ENCODE results near the gene TEX35. TPM values are rescaled to one million over a fixed set of nuclear protein-coding genes. Genes with fewer than 3 reads are reported as not detected.

The TEX35 gene
- polyA plus RNA-seq, 1 donor (not counting 4 experiments of a cell fraction or from before 2014, with no cell fraction given), result 0.18 TPM

- H3K9ac ChIP-seq (ENCODE audit: control insufficient read depth, extremely low read depth, insufficient read depth, low read length), result no peak overlapping the region
- H3K27ac ChIP-seq (ENCODE audit: control insufficient read depth, insufficient read depth, low read length), result no peak overlapping the region
- no peak overlapping the region for H2AFZ ChIP-seq (ENCODE audit: control insufficient read depth, low read length)
- peaks cover 5% of the 10 kb centered on the region for H3K4me1 ChIP-seq (ENCODE audit: control insufficient read depth, extremely low read depth, insufficient read depth, low read length)
- no peak for FAIRE-seq
- no peaks in the 10 kb centered on the region for H3K9me1 ChIP-seq (ENCODE audit: control insufficient read depth, extremely low read depth, insufficient read depth, low read length)
- TF ChIP-seq EZH2 (IDR thresholded peaks at IDR 0.05; ENCODE audit: low read length) (no peak), CTCF (optimal IDR thresholded peaks at IDR 0.05 in 1 of 3, IDR thresholded peaks at IDR 0.05 in 1 of 3, conservative IDR thresholded peaks at IDR 0.05 in 1 of 3; ENCODE audit: extremely low read depth in 1 of 3, insufficient read depth in 2 of 3, low read length in 3 of 3) (no peak)
- dilution Hi-C loops (cut with MboI; ENCODE audit: extremely low pct_ligation_motif_present, low sequenced_read_pairs), result no loop called here
- H3K27me3 ChIP-seq (ENCODE audit: control insufficient read depth, extremely low read depth, insufficient read depth, low read length), result no peaks in the 10 kb centered on the region
- H3K4me2 ChIP-seq (ENCODE audit: control insufficient read depth, extremely low read depth, insufficient read depth, low read depth, low read length), result no peak overlapping the region
- H3K79me2 ChIP-seq (ENCODE audit: control insufficient read depth, insufficient read depth, low read length), result no peaks in the 10 kb centered on the region
- no peaks in the 10 kb centered on the region for H4K20me1 ChIP-seq (ENCODE audit: control insufficient read depth, extremely low read depth, insufficient read depth, low read length)
- H3K9me3 ChIP-seq (ENCODE audit: control insufficient read depth, low read depth, low read length), result no peaks in the 10 kb centered on the region
- no peak for DNase-seq (ENCODE audit: low read depth, low spot score)
- H3K36me3 ChIP-seq (ENCODE audit: control insufficient read depth in 2 of 2, extremely low read depth in 1 of 2, insufficient read depth in 2 of 2, low read length in 2 of 2), result no peaks in the 10 kb centered on the region
- H3K4me3 ChIP-seq (ENCODE audit: control insufficient read depth in 2 of 3, extremely low read depth in 1 of 3, insufficient read depth in 2 of 3, low read depth in 1 of 3, low read length in 3 of 3), result no peak overlapping the region
These were observed 18.3 kb upstream of the TEX35 start for GRCh38 chr1:178494569-178494971.

- Histone ChIP-seq H2AFZ (ENCODE audit: control insufficient read depth, low read length) (no peak overlapping the region), H4K20me1 (ENCODE audit: control insufficient read depth, extremely low read depth, insufficient read depth, low read length) (no peaks in the 10 kb centered on the region), H3K36me3 (ENCODE audit: control insufficient read depth in 2 of 2, extremely low read depth in 1 of 2, insufficient read depth in 2 of 2, low read length in 2 of 2) (no peaks in the 10 kb centered on the region), H3K27ac (ENCODE audit: control insufficient read depth, insufficient read depth, low read length) (no peak overlapping the region), H3K4me3 (ENCODE audit: control insufficient read depth in 2 of 3, extremely low read depth in 1 of 3, insufficient read depth in 2 of 3, low read depth in 1 of 3, low read length in 3 of 3) (no peak overlapping the region), H3K4me2 (ENCODE audit: control insufficient read depth, extremely low read depth, insufficient read depth, low read depth, low read length) (no peak overlapping the region), H3K9me1 (ENCODE audit: control insufficient read depth, extremely low read depth, insufficient read depth, low read length) (no peaks in the 10 kb centered on the region), H3K9me3 (ENCODE audit: control insufficient read depth, low read depth, low read length) (no peaks in the 10 kb centered on the region), H3K79me2 (ENCODE audit: control insufficient read depth, insufficient read depth, low read length) (no peaks in the 10 kb centered on the region), H3K9ac (ENCODE audit: control insufficient read depth, extremely low read depth, insufficient read depth, low read length) (no peak overlapping the region), H3K27me3 (ENCODE audit: control insufficient read depth, extremely low read depth, insufficient read depth, low read length) (no peaks in the 10 kb centered on the region), H3K4me1 (ENCODE audit: control insufficient read depth, extremely low read depth, insufficient read depth, low read length) (peaks cover 5% of the 10 kb centered on the region)
- dilution Hi-C loops (cut with MboI; ENCODE audit: extremely low pct_ligation_motif_present, low sequenced_read_pairs), result no loop called here
- FAIRE-seq, result no peak
- no peak for DNase-seq (ENCODE audit: low read depth, low spot score)
- TF ChIP-seq CTCF (optimal IDR thresholded peaks at IDR 0.05 in 1 of 3, IDR thresholded peaks at IDR 0.05 in 1 of 3, conservative IDR thresholded peaks at IDR 0.05 in 1 of 3; ENCODE audit: extremely low read depth in 1 of 3, insufficient read depth in 2 of 3, low read length in 3 of 3), result no peak
- TF ChIP-seq EZH2 (IDR thresholded peaks at IDR 0.05; ENCODE audit: low read length), result no peak
These were observed 17.8 kb upstream of the TEX35 start for GRCh38 chr1:178495158-178495557.
